SK-N-MC (cell line): Measurements from ENCODE around the gene ZC3H4.

Experiments
- FOXP2 ChIP-seq: optimal IDR thresholded peaks from 2 replicates; pipeline ENCODE3; 2011; ENCODE audit warnings: mild to moderate bottlenecking, moderate library complexity; ENCODE audit not compliant: insufficient read depth; ENCODE audit errors: extremely low read length, control extremely low read depth
- POLR2AphosphoS5 ChIP-seq: IDR thresholded peaks from 2 replicates; pipeline ENCODE4 v1.6.1; 2012; ENCODE audit warnings: mild to moderate bottlenecking, low read depth, low read length, borderline replicate concordance

- TF ChIP-seq POLR2AphosphoS5 (no peak), FOXP2 (no peak)
These were observed 16.6 kb upstream of the ZC3H4 start for GRCh38 chr19:47130120-47130588.
